GM12878 (cell line): ENCODE measurements around the gene COG7. TPM values are rescaled to one million over a fixed set of nuclear protein-coding genes. Genes with fewer than 3 reads are reported as not detected.

Experiments
- ATAC-seq: fragments of 200-7000 bp; cut with Tn5 transposase; 3 replicates; pipeline ENCODE4 v1.9.1; 2020; ENCODE audit warnings: mild to moderate bottlenecking, moderate library complexity
- BruUV-seq: library from RNA; stranded (reverse); fragments of 400-500 nt; replicated peaks from 2 replicates; lab custom pipeline; 2021; lab: Mats Ljungman, UMichigan
- CTCF ChIA-PET: fragments of 300-600 bp; sonication (Branson Sonifier 250); formaldehyde crosslinking; extraction: SDS; loops from one replicate; lab custom pipeline; 2021; ENCODE audit warnings: inconsistent platforms; lab: Yijun Ruan, JAX
- POLR2A ChIA-PET: fragments of 350-600 bp; formaldehyde crosslinking; extraction: SDS; loops from one replicate; lab custom pipeline; 2021; ENCODE audit warnings: inconsistent platforms; lab: Charles Lee
- RAD21 ChIA-PET: fragments of 300-600 bp; sonication (Branson Sonifier 250); formaldehyde crosslinking; loops from one replicate; lab custom pipeline; 2023; ENCODE audit warnings: antibody characterized with exemption; ENCODE audit not compliant: unreplicated experiment; lab: Charles Lee
- SMC1A ChIA-PET: fragments of 300-600 bp; sonication (Branson Sonifier 250); formaldehyde crosslinking; loops from one replicate; lab custom pipeline; 2023; ENCODE audit not compliant: unreplicated experiment, uncharacterized antibody; lab: Charles Lee
- DNase-seq: peaks from one replicate; pipeline ENCODE4 v3.0.0-alpha.2; 2011; ENCODE audit warnings: low read depth, low spot score
- FAIRE-seq: peaks from 3 replicates; lab custom pipeline; 2011; peaks lifted over from hg19 to GRCh38; lab: Jason Lieb, UNC
- H2AFZ ChIP-seq: 2 replicates; pipeline ENCODE4 v1.6.0; 2011; ENCODE audit warnings: low read depth, low read length, control low read depth; ENCODE audit not compliant: control insufficient read depth
- H3K27ac ChIP-seq: 2 replicates; pipeline ENCODE4 v1.5.1; 2011; ENCODE audit warnings: control low read depth; ENCODE audit not compliant: control insufficient read depth, insufficient read depth
- H3K27me3 ChIP-seq, 2 experiments: replicated peaks in 1 of 2; 2 replicates each; pipeline versions ENCODE4 v1.6.0 to v1.6.1; 2011; ENCODE audit warnings: low read length in 1 of 2; ENCODE audit not compliant: control insufficient read depth in 2 of 2, insufficient read depth in 2 of 2
- H3K36me3 ChIP-seq, 2 experiments: 2 replicates each; pipeline ENCODE4 v1.5.1; 2011; ENCODE audit warnings: low read length in 1 of 2; ENCODE audit not compliant: control insufficient read depth in 2 of 2, insufficient read depth in 2 of 2
- H3K4me1 ChIP-seq: 2 replicates; pipeline ENCODE4 v1.6.1; 2011; ENCODE audit warnings: mild to moderate bottlenecking, low read length, moderate library complexity, mixed read lengths; ENCODE audit not compliant: control insufficient read depth, insufficient read depth
- H3K4me2 ChIP-seq: 2 replicates; pipeline ENCODE4 v1.6.0; 2011; ENCODE audit warnings: control low read depth; ENCODE audit not compliant: control insufficient read depth, insufficient read depth
- H3K4me3 ChIP-seq: fragments of 200-600 bp; sonication (generic); 2 replicates; pipeline ENCODE4 v1.5.1; 2016
- H3K79me2 ChIP-seq: 2 replicates; pipeline ENCODE4 v1.6.0; 2011; ENCODE audit warnings: low read length; ENCODE audit not compliant: control insufficient read depth, insufficient read depth
- H3K9ac ChIP-seq: 2 replicates; pipeline ENCODE4 v1.8.0; 2011; ENCODE audit warnings: low read length, control low read depth, mixed read lengths; ENCODE audit not compliant: control insufficient read depth, insufficient read depth
- H3K9me3 ChIP-seq: replicated peaks from 3 replicates; pipeline ENCODE4 v1.5.1; 2011; ENCODE audit warnings: mild to moderate bottlenecking, low read length; ENCODE audit not compliant: control insufficient read depth, insufficient read depth
- H4K20me1 ChIP-seq: 2 replicates; pipeline ENCODE4 v1.6.0; 2011; ENCODE audit not compliant: control insufficient read depth, insufficient read depth
- ATF2 ChIP-seq: IDR thresholded peaks from 2 replicates; pipeline ENCODE4 v1.6.1; 2012; ENCODE audit warnings: low read length, inconsistent platforms
- BRCA1 ChIP-seq: IDR thresholded peaks from 2 replicates; pipeline ENCODE4 v1.6.1; 2011; ENCODE audit warnings: low read depth, low read length, improper control_type of control experiment
- DPF2 ChIP-seq: fragments of 450-650 bp; IDR thresholded peaks from 2 replicates; pipeline ENCODE4 v1.6.1; 2017; ENCODE audit warnings: mild to moderate bottlenecking
- ESRRA ChIP-seq: IDR thresholded peaks from 2 replicates; pipeline ENCODE4 v1.6.1; 2012; ENCODE audit warnings: mild to moderate bottlenecking, low read length, improper control_type of control experiment
- MYB ChIP-seq: fragments of 150-350 bp; IDR thresholded peaks from 2 replicates; pipeline ENCODE4 v1.6.1; 2014; ENCODE audit warnings: mild to moderate bottlenecking, low read depth, low read length, borderline replicate concordance
- NFXL1 ChIP-seq: fragments of 450-650 bp; IDR thresholded peaks from 2 replicates; pipeline ENCODE4 v1.6.1; 2017; ENCODE audit warnings: antibody characterized with exemption, mild to moderate bottlenecking, borderline replicate concordance
- RBBP5 ChIP-seq: fragments of 200-600 bp; sonication (generic); conservative IDR thresholded peaks from 2 replicates; pipeline ENCODE4 v1.6.1; 2016
- SIN3A ChIP-seq: IDR thresholded peaks from 2 replicates; pipeline ENCODE4 v1.6.1; 2012; ENCODE audit warnings: low read depth, low read length, improper control_type of control experiment
- TARDBP ChIP-seq: IDR thresholded peaks from 2 replicates; pipeline ENCODE4 v1.6.1; 2016; ENCODE audit warnings: borderline replicate concordance
- YY1 ChIP-seq: IDR thresholded peaks from 2 replicates; pipeline ENCODE4 v1.6.1; 2011; ENCODE audit warnings: low read depth, mild to moderate bottlenecking, low read length
- ZBTB11 ChIP-seq: fragments of 450-650 bp; formaldehyde crosslinking; IDR thresholded peaks from 2 replicates; pipeline ENCODE4 v1.5.0; 2022; ENCODE audit warnings: mild to moderate bottlenecking, missing genetic modification characterization
- ZNF274 ChIP-seq: IDR thresholded peaks from one replicate; pipeline ENCODE4 v1.8.0; 2011; ENCODE audit not compliant: insufficient read length, insufficient read depth
- WGBS: methylation state at CpG from one replicate; pipeline ENCODE4 v1.1.6; 2016; ENCODE audit warnings: low lambda C conversion rate; ENCODE audit not compliant: insufficient replicate concordance, insufficient coverage; ENCODE audit errors: missing lambda C conversion rate; 5-methylcytosine and 5-hydroxymethylcytosine counted together
- in situ Hi-C: fragments of 300-500 bp; cut with MboI; formaldehyde crosslinking; loops from 9 replicates; pipeline ENCODE4 v1.14.3; 2018; ENCODE audit warnings: mixed read lengths
- intact Hi-C: fragments of 100-400 bp; cut with micrococcal nuclease; formaldehyde crosslinking; loops from one replicate; pipeline ENCODE4 v1.14.2; 2022; ENCODE audit not compliant: unreplicated experiment
- polyA plus RNA-seq, 11 experiments: library from polyadenylated mRNA; depleted of rRNA in 4 of 11; unstranded in 6 of 11; stranded (reverse) in 5 of 11; fragments of >200 nt; fragmentation: Nextera tagmentation in 4 of 11; fragmentation: Illumina TruSeq in 1 of 11; extraction: Ambion mirVana in 4 of 11; extraction: Trizol in 1 of 11; gene quantifications; 1 replicate in 1 of 11; 2 replicates in 10 of 11; pipeline versions ENCODE4 v1.2.1 to v1.2.3, GENCODE V29; 2011 to 2016; ENCODE audit warnings: inconsistent platforms in 2 of 11, missing spikeins in 2 of 11, low read depth in 1 of 11
- total RNA-seq, 4 experiments: library from RNA; depleted of rRNA in 3 of 4; stranded (reverse); fragments of >200 nt in 3 of 4; fragmentation: Illumina TruSeq in 1 of 4; extraction: Trizol in 1 of 4; gene quantifications; 2 replicates each; pipeline versions ENCODE4 v1.2.1 to v1.2.3, GENCODE V29; 2013 to 2021
- TF ChIP-seq, protein P1 (sequence below): IDR thresholded peaks from 2 replicates; pipeline ENCODE4 v1.6.1; 2012; ENCODE audit warnings: improper control_type of control experiment, low read depth, low read length; ENCODE audit not compliant: insufficient replicate concordance

The COG7 gene
- total and polyA plus RNA-seq, 10 of the 15 experiments (the other 5 are each of a cell fraction or from before 2014, with no cell fraction given): 2.9 to 24.0 (median 10.0) TPM

DNA sequence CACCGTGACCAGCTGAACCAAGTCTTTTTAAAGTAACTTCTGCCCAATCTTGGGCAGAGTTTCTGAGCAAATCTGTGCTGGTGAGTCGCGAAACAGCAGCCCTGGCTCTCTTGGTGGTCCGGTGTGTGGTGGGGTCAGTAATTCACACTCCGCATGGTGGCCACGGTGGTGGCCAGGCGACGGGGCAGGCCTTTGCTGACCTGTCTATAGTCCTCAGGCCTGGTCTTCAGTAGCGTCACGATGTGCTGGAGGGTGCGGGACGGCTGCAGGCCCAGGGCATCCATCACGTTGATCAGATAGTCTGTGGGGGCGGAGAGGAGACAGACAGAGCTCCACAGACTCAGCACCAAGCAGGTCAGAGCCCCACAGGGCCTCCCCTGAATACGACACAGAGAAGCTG is 64.2 kb downstream of the COG7 start:
- 94% methylated on average over 15 of the region's 15 CpGs for WGBS
- Histone ChIP-seq H3K9me3 (no peaks in the 10 kb centered on the region), H3K4me3 (no peak overlapping the region), H3K27me3 (no peaks in the 10 kb centered on the region), H4K20me1 (no peaks in the 10 kb centered on the region), H3K4me2 (no peak overlapping the region), H3K4me1 (no peaks in the 10 kb centered on the region), H3K9ac (no peak overlapping the region), H2AFZ (no peak overlapping the region), H3K36me3 (peaks cover 0 to 5% of the 10 kb centered on the region in 2 experiments; a peak in 3 of 4 replicates), H3K79me2 (no peaks in the 10 kb centered on the region)
- SMC1A ChIA-PET: no interaction called here
- in situ Hi-C loops: no loop called here
- ATAC-seq (no peak), DNase-seq (no peak)
- TSS peak; percentile 53 for BruUV-seq
- intact Hi-C loops: no loop called here
- RAD21 ChIA-PET: no interaction called here
- TF ChIP-seq TARDBP (no peak), ESRRA (no peak), SIN3A (no peak), MYB (no peak), DPF2 (no peak), YY1 (no peak), BRCA1 (no peak), ZBTB11 (CRISPR knock-in tag) (no peak), ATF2 (no peak), NFXL1 (no peak), RBBP5 (no peak), ZNF274 (no peak)
- TF ChIP-seq, protein P1, sequence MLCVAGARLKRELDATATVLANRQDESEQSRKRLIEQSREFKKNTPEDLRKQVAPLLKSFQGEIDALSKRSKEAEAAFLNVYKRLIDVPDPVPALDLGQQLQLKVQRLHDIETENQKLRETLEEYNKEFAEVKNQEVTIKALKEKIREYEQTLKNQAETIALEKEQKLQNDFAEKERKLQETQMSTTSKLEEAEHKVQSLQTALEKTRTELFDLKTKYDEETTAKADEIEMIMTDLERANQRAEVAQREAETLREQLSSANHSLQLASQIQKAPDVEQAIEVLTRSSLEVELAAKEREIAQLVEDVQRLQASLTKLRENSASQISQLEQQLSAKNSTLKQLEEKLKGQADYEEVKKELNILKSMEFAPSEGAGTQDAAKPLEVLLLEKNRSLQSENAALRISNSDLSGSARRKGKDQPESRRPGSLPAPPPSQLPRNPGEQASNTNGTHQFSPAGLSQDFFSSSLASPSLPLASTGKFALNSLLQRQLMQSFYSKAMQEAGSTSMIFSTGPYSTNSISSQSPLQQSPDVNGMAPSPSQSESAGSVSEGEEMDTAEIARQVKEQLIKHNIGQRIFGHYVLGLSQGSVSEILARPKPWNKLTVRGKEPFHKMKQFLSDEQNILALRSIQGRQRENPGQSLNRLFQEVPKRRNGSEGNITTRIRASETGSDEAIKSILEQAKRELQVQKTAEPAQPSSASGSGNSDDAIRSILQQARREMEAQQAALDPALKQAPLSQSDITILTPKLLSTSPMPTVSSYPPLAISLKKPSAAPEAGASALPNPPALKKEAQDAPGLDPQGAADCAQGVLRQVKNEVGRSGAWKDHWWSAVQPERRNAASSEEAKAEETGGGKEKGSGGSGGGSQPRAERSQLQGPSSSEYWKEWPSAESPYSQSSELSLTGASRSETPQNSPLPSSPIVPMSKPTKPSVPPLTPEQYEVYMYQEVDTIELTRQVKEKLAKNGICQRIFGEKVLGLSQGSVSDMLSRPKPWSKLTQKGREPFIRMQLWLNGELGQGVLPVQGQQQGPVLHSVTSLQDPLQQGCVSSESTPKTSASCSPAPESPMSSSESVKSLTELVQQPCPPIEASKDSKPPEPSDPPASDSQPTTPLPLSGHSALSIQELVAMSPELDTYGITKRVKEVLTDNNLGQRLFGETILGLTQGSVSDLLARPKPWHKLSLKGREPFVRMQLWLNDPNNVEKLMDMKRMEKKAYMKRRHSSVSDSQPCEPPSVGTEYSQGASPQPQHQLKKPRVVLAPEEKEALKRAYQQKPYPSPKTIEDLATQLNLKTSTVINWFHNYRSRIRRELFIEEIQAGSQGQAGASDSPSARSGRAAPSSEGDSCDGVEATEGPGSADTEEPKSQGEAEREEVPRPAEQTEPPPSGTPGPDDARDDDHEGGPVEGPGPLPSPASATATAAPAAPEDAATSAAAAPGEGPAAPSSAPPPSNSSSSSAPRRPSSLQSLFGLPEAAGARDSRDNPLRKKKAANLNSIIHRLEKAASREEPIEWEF: no peak
- TF ChIP-seq, all 136 proteins: peak for 0
- ChIA-PET CTCF (interaction anchor here (0.5 kb wide), 1 partner anchor 92 kb away, joined by 4 read pairs; no protein-coding TSS in a partner anchor), POLR2A (interaction anchor here (1.0 kb wide), 1 partner anchor 11 kb away, joined by 3 read pairs; no protein-coding TSS in a partner anchor)
- no peak overlapping the region for H3K27ac ChIP-seq
- FAIRE-seq: no peak
